GM12874 (cell line): ENCODE results near the gene SAT1.

Experiments
- CTCF ChIP-seq: IDR thresholded peaks from 2 replicates; pipeline ENCODE4 v1.5.1; 2011; ENCODE audit warnings: low read depth, mild to moderate bottlenecking, control low read depth, low read length, moderate library complexity; ENCODE audit not compliant: insufficient read depth

SAT1 gene

DNA sequence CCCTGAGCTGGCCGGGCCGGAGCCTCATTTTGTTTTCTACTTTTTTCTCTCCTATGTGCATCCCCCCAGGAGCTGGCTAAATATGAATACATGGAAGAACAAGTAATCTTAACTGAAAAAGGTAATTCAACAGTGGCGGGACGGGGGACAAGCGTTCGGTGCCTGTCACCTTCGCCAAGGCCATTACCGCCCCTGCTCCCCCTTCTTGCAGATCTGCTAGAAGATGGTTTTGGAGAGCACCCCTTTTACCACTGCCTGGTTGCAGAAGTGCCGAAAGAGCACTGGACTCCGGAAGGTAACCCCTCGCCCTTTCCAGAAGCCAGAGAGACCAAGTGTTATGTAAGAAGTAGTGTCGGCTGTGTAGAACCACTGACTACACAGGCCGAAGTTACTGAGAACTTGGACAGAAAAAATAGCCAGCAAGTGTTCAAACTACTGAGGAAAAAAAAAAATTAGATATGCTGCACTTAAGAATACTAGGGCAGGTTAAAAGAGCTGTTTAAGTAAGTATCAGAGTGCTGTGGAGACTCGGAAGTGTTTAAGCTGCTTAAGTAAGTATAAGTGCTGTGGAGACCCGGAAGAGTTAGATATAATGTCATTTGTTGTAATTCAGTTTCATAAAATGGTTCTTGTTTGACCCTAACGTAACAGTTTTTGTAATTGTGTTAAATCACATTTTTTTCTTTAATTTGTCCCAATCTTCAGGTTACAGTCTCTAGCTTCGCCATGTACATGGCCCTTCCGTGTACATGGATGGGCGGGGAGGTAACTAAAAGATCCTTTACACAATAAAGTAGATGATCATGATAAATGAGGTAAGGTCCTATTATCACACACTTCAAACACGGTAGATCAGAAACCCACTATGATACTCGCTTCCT is 856 bp downstream of the SAT1 start:
- TF ChIP-seq CTCF: no peak

- TF ChIP-seq CTCF: no peak
Measured at GRCh38 chrX:23784470-23785331, 1.7 kb downstream of the SAT1 start.

- TF ChIP-seq CTCF: no peak
Measured at GRCh38 chrX:23785580-23785979, 2.6 kb downstream of the SAT1 start.

GRCh38 chrX:23786268-23786815 is 3.4 kb downstream of the SAT1 start:
- no peak for TF ChIP-seq CTCF

GRCh38 chrX:23787745-23788118 is 4.8 kb downstream of the SAT1 start:
- TF ChIP-seq CTCF: no peak

DNA sequence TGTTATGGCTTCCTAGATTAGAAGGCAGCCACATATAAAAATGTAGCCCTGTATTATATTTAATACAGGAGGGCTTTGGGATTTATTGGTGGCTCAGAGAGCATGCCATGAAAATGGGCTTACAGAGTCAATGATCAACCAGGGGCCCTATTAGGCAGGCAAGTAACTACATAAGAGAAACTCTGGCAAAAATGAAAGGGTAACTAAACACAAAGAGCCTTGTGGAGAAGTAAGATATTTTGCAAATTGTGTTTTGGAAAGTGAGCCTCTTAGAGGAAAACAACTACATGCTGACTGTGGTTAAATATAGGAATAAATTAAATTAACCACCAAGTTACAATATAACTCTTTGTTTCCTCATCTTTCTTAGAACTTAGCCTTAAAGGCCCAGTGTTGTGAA is 5.5 kb downstream of the SAT1 start:
- TF ChIP-seq CTCF: no peak

DNA sequence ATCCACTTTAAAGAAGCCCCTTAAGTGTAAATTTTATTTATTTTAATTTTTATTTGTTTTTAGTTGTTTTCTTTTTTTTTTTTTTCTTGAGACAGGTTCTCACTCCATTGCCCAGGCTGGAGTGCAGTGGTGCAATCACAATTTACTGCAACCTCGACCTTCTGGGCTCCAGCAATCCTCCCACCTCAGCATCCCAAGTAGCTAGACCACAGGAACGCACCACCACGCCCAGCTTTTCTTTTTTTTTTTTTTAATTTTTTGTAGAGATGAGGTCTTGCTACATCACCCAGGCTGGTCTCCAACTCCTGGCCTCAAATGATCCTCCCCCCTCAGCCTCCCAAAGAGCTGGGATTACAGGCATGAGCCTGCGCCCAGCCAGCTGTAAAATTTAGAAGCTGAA is 6.0 kb downstream of the SAT1 start:
- no peak for TF ChIP-seq CTCF
